Neural progenitor cell (in vitro differentiated cells): ENCODE results near the gene OR10G2. TPM values are rescaled to one million over a fixed set of nuclear protein-coding genes. Genes with fewer than 3 reads are reported as not detected.

ENCODE experiments used
- DNase-seq: peaks from one replicate; pipeline ENCODE4 v3.0.0-alpha.2; 2016; ENCODE audit warnings: low spot score
- H2AFZ ChIP-seq: fragments of 200-600 bp; sonication (generic); replicated peaks from 2 replicates; pipeline ENCODE4 v1.6.1; 2016; ENCODE audit warnings: antibody characterized with exemption
- H3F3A ChIP-seq: fragments of 200-600 bp; sonication (generic); 2 replicates; pipeline ENCODE4 v1.6.1; 2016; ENCODE audit warnings: antibody characterized with exemption, low read depth
- H3K27ac ChIP-seq: fragments of 200-600 bp; sonication (generic); 2 replicates; pipeline ENCODE4 v1.5.1; 2016; ENCODE audit warnings: mild to moderate bottlenecking
- H3K27me3 ChIP-seq: fragments of 200-600 bp; sonication (generic); 2 replicates; pipeline ENCODE4 v1.6.1; 2016; ENCODE audit warnings: mild to moderate bottlenecking, moderate library complexity
- H3K36me3 ChIP-seq: fragments of 200-600 bp; sonication (generic); 2 replicates; pipeline ENCODE4 v1.5.1; 2016
- H3K4me1 ChIP-seq: fragments of 200-600 bp; sonication (generic); 2 replicates; pipeline ENCODE4 v1.6.1; 2016; ENCODE audit warnings: mixed run types
- H3K4me2 ChIP-seq: fragments of 200-600 bp; sonication (generic); 2 replicates; pipeline ENCODE4 v1.6.1; 2016
- H3K4me3 ChIP-seq: fragments of 200-600 bp; sonication (generic); 2 replicates; pipeline ENCODE4 v1.5.1; 2016
- H3K79me2 ChIP-seq: fragments of 200-600 bp; sonication (generic); 2 replicates; pipeline ENCODE4 v1.6.1; 2016; ENCODE audit warnings: low read depth
- H3K9ac ChIP-seq: fragments of 200-600 bp; sonication (generic); 2 replicates; pipeline ENCODE4 v1.6.1; 2016
- H3K9me3 ChIP-seq: fragments of 200-600 bp; sonication (generic); 2 replicates; pipeline ENCODE4 v1.5.1; 2016; ENCODE audit warnings: low read depth
- H4K20me1 ChIP-seq: fragments of 200-600 bp; sonication (generic); 2 replicates; pipeline ENCODE4 v1.6.1; 2016; ENCODE audit warnings: low read depth
- H3K27ac Mint-ChIP-seq: 3 replicates; pipeline ENCODE4 v1.8.0; 2021; ENCODE audit warnings: mixed read lengths
- H3K27me3 Mint-ChIP-seq: 2 replicates; pipeline ENCODE4 v1.8.0; 2022; ENCODE audit warnings: low read depth, mild to moderate bottlenecking, inconsistent platforms, moderate library complexity, mixed read lengths; ENCODE audit not compliant: insufficient read depth
- H3K36me3 Mint-ChIP-seq: 3 replicates; pipeline ENCODE4 v1.8.0; 2021; ENCODE audit warnings: mixed read lengths
- H3K4me1 Mint-ChIP-seq: 3 replicates; pipeline ENCODE4 v1.8.0; 2021; ENCODE audit warnings: mixed read lengths
- H3K4me3 Mint-ChIP-seq: 3 replicates; pipeline ENCODE4 v1.8.0; 2021; ENCODE audit warnings: mild to moderate bottlenecking, moderate library complexity, mixed read lengths
- H3K9me3 Mint-ChIP-seq: 3 replicates; pipeline ENCODE4 v1.8.0; 2020; ENCODE audit warnings: mixed read lengths
- EZH2 ChIP-seq: fragments of 200-600 bp; sonication (generic); IDR thresholded peaks from 2 replicates; pipeline ENCODE4 v1.6.1; 2017; ENCODE audit warnings: antibody characterized with exemption, mild to moderate bottlenecking, moderate library complexity
- EZH2phosphoT487 ChIP-seq: fragments of 200-600 bp; sonication (generic); IDR thresholded peaks from 2 replicates; pipeline ENCODE4 v1.6.1; 2017; ENCODE audit warnings: antibody characterized with exemption
- total RNA-seq: library from RNA; depleted of rRNA; stranded (reverse); fragments of >200 nt; gene quantifications from 2 replicates; pipeline ENCODE4 v1.2.3, GENCODE V29; 2015; ENCODE audit warnings: low replicate concordance
- TF ChIP-seq, protein P1 (sequence below): fragments of 200-600 bp; sonication (generic); IDR thresholded peaks from 2 replicates; pipeline ENCODE4 v1.5.1; 2017; ENCODE audit warnings: antibody characterized with exemption, mild to moderate bottlenecking

The OR10G2 gene
- total RNA-seq, 1 donor from 2014 or later: not detected

DNA sequence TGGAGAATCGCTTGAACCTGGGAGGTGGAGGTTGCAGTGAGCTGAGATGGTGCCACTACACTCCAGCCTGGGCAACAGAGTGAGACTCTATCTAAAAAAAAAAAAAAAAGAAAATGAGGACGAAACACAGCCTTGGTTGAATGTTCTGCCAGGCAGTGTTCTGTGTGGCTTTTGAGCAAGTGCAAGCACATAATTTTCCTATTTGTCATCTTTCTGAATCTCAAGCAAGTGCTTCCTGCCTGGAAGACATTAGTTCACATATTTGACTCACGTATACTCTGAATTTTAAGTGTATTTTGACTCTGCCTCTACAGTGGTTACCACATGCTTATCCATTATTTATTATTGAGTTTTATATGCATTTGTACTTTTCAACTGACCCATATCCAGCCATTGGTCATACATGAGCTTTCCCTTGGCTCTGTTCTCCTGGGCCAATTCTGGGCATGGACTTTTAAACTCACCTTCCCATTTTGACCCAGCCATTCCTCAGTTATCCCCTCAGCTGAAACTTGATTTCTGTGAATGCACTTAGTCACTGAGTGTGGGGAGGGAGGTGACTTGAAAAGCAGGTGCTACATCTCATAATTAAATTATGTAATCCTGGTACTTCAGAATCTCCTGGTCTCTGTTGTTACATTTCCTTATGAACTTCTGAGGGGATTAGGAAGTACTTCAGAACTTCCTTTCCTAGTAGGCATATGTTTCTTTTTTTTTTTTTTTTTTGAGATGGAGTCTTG, 8.1 kb downstream of the OR10G2 start:
- Histone ChIP-seq H3K27me3 (no peaks in the 10 kb centered on the region), H3K4me2 (no peak overlapping the region), H3K36me3 (no peaks in the 10 kb centered on the region), H3K79me2 (no peaks in the 10 kb centered on the region), H3K4me3 (no peak overlapping the region), H2AFZ (no peak overlapping the region), H3K9ac (no peak overlapping the region), H4K20me1 (no peaks in the 10 kb centered on the region), H3K9me3 (no peaks in the 10 kb centered on the region), H3K27ac (no peak overlapping the region), H3F3A (no peaks in the 10 kb centered on the region), H3K4me1 (no peaks in the 10 kb centered on the region)
- Mint-ChIP-seq H3K36me3 (no peaks in the 10 kb centered on the region), H3K27ac (no peak overlapping the region), H3K4me1 (no peaks in the 10 kb centered on the region), H3K4me3 (no peak overlapping the region), H3K9me3 (no peaks in the 10 kb centered on the region), H3K27me3 (no peaks in the 10 kb centered on the region)
- no peak for DNase-seq
- TF ChIP-seq EZH2 (no peak), EZH2phosphoT487 (no peak)
- TF ChIP-seq, protein P1, sequence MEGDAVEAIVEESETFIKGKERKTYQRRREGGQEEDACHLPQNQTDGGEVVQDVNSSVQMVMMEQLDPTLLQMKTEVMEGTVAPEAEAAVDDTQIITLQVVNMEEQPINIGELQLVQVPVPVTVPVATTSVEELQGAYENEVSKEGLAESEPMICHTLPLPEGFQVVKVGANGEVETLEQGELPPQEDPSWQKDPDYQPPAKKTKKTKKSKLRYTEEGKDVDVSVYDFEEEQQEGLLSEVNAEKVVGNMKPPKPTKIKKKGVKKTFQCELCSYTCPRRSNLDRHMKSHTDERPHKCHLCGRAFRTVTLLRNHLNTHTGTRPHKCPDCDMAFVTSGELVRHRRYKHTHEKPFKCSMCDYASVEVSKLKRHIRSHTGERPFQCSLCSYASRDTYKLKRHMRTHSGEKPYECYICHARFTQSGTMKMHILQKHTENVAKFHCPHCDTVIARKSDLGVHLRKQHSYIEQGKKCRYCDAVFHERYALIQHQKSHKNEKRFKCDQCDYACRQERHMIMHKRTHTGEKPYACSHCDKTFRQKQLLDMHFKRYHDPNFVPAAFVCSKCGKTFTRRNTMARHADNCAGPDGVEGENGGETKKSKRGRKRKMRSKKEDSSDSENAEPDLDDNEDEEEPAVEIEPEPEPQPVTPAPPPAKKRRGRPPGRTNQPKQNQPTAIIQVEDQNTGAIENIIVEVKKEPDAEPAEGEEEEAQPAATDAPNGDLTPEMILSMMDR: no peak

DNA sequence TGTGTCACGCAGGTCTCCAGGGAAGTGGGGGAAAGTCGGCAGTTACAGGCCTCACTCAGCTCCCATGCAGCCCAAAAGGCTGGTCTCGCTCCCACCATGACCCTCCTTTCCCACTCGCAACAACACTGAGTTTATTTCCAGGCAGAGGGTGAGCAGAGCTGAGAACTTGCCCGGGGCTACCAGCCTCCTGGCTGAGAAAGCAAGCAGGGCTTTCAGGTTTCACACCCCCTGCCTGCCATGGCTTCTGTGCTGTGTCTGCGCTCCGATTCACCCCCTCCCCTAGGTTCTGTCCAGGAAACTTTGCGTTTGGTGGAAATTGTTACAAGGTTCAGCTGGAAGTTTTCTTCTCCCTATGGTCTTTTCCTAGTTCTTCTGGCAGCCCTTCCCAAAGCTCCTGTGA, 17.1 kb downstream of the OR10G2 start:
- Histone ChIP-seq H3K9ac (no peak overlapping the region), H3K27me3 (no peaks in the 10 kb centered on the region), H3K4me2 (no peak overlapping the region), H4K20me1 (no peaks in the 10 kb centered on the region), H3F3A (no peaks in the 10 kb centered on the region), H3K27ac (no peak overlapping the region), H3K4me3 (no peak overlapping the region), H2AFZ (peak overlapping the region; percentile 92), H3K4me1 (no peaks in the 10 kb centered on the region), H3K36me3 (no peaks in the 10 kb centered on the region), H3K79me2 (no peaks in the 10 kb centered on the region), H3K9me3 (no peaks in the 10 kb centered on the region)
- Mint-ChIP-seq H3K4me1 (no peaks in the 10 kb centered on the region), H3K27ac (no peak overlapping the region), H3K27me3 (peaks cover 2% of the 10 kb centered on the region), H3K36me3 (no peaks in the 10 kb centered on the region), H3K4me3 (no peak overlapping the region), H3K9me3 (no peaks in the 10 kb centered on the region)
- DNase-seq: no peak
- TF ChIP-seq EZH2 (no peak), EZH2phosphoT487 (no peak)
- TF ChIP-seq, protein P1: no peak

DNA sequence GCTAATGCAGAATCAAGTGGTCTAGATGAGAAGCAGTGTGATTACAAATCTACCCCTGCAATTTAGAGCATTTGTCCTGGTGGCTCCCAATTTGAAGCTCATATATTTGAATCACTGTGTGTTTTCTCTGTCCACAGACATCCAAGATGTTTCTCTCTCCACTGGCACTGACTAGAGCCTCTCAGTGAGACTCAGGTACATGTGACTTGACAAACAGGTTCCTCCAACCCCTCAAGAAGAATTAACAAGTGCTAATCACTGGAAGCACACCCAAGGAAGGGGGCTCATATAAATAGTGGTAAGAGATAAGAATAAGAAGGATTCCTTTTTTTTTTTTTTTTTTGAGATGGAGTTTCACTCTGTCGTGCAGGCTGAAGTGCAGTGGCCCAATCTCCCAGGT, 20.5 kb downstream of the OR10G2 start:
- Mint-ChIP-seq H3K27me3 (peaks cover 4% of the 10 kb centered on the region), H3K27ac (no peak overlapping the region), H3K9me3 (no peaks in the 10 kb centered on the region), H3K4me1 (no peaks in the 10 kb centered on the region), H3K4me3 (no peak overlapping the region), H3K36me3 (no peaks in the 10 kb centered on the region)
- no peaks in the 10 kb centered on the region for H4K20me1 ChIP-seq
- H3F3A ChIP-seq: no peaks in the 10 kb centered on the region
- no peak overlapping the region for H3K4me3 ChIP-seq
- H3K4me2 ChIP-seq: no peak overlapping the region
- H3K9me3 ChIP-seq: no peaks in the 10 kb centered on the region
- no peaks in the 10 kb centered on the region for H3K36me3 ChIP-seq
- no peak for DNase-seq
- no peak overlapping the region for H3K9ac ChIP-seq
- H2AFZ ChIP-seq: no peak overlapping the region
- no peaks in the 10 kb centered on the region for H3K4me1 ChIP-seq
- no peak overlapping the region for H3K27ac ChIP-seq
- no peak for TF ChIP-seq EZH2
- TF ChIP-seq, protein P1: no peak
- no peaks in the 10 kb centered on the region for H3K27me3 ChIP-seq
- H3K79me2 ChIP-seq: no peaks in the 10 kb centered on the region
